Esophagus squamous epithelium (tissue), 4 donors: ENCODE data around the gene CDS2.

Experiments used
- CTCF ChIP-seq, 6 experiments: fragments of 450-650 bp in 4 of 6; fragments of 200-600 bp in 2 of 6; sonication (generic) in 2 of 6; IDR thresholded peaks; one replicate each; pipeline ENCODE4 v1.5.1; 2016 to 2019; ENCODE audit warnings: antibody characterized with exemption in 6 of 6, mild to moderate bottlenecking in 4 of 6, moderate library complexity in 4 of 6
- POLR2A ChIP-seq, 4 donors: fragments of 450-650 bp; IDR thresholded peaks; one replicate each; pipeline ENCODE4 v1.6.1; 2017; ENCODE audit warnings: antibody characterized with exemption in 4 of 4, mild to moderate bottlenecking in 4 of 4, moderate library complexity in 3 of 4

GRCh38 chr20:5211803-5212714 is 85.3 kb downstream of the CDS2 start:
- TF ChIP-seq POLR2A (IDR thresholded peaks at IDR 0.05) (no peak), CTCF (IDR thresholded peaks at IDR 0.05) (no peak)
